GM12878 (cell line): ENCODE data around the gene MX1. TPM values are rescaled to one million over a fixed set of nuclear protein-coding genes. Genes with fewer than 3 reads are reported as not detected.

Experiments used
- ATAC-seq: fragments of 200-7000 bp; cut with Tn5 transposase; 3 replicates; pipeline ENCODE4 v1.9.1; 2020; ENCODE audit warnings: mild to moderate bottlenecking, moderate library complexity
- BruUV-seq: library from RNA; stranded (reverse); fragments of 400-500 nt; replicated peaks from 2 replicates; lab custom pipeline; 2021; lab: Mats Ljungman, UMichigan
- CTCF ChIA-PET: fragments of 300-600 bp; sonication (Branson Sonifier 250); formaldehyde crosslinking; extraction: SDS; loops from one replicate; lab custom pipeline; 2021; ENCODE audit warnings: inconsistent platforms; lab: Yijun Ruan, JAX
- POLR2A ChIA-PET: fragments of 350-600 bp; formaldehyde crosslinking; extraction: SDS; loops from one replicate; lab custom pipeline; 2021; ENCODE audit warnings: inconsistent platforms; lab: Charles Lee
- RAD21 ChIA-PET: fragments of 300-600 bp; sonication (Branson Sonifier 250); formaldehyde crosslinking; loops from one replicate; lab custom pipeline; 2023; ENCODE audit warnings: antibody characterized with exemption; ENCODE audit not compliant: unreplicated experiment; lab: Charles Lee
- SMC1A ChIA-PET: fragments of 300-600 bp; sonication (Branson Sonifier 250); formaldehyde crosslinking; loops from one replicate; lab custom pipeline; 2023; ENCODE audit not compliant: unreplicated experiment, uncharacterized antibody; lab: Charles Lee
- DNase-seq: peaks from one replicate; pipeline ENCODE4 v3.0.0-alpha.2; 2011; ENCODE audit warnings: low read depth, low spot score
- FAIRE-seq: peaks from 3 replicates; lab custom pipeline; 2011; peaks lifted over from hg19 to GRCh38; lab: Jason Lieb, UNC
- H2AFZ ChIP-seq: 2 replicates; pipeline ENCODE4 v1.6.0; 2011; ENCODE audit warnings: low read depth, low read length, control low read depth; ENCODE audit not compliant: control insufficient read depth
- H3K27ac ChIP-seq: 2 replicates; pipeline ENCODE4 v1.5.1; 2011; ENCODE audit warnings: control low read depth; ENCODE audit not compliant: control insufficient read depth, insufficient read depth
- H3K27me3 ChIP-seq, 2 experiments: replicated peaks in 1 of 2; 2 replicates each; pipeline versions ENCODE4 v1.6.0 to v1.6.1; 2011; ENCODE audit warnings: low read length in 1 of 2; ENCODE audit not compliant: control insufficient read depth in 2 of 2, insufficient read depth in 2 of 2
- H3K36me3 ChIP-seq, 2 experiments: 2 replicates each; pipeline ENCODE4 v1.5.1; 2011; ENCODE audit warnings: low read length in 1 of 2; ENCODE audit not compliant: control insufficient read depth in 2 of 2, insufficient read depth in 2 of 2
- H3K4me1 ChIP-seq: 2 replicates; pipeline ENCODE4 v1.6.1; 2011; ENCODE audit warnings: mild to moderate bottlenecking, low read length, moderate library complexity, mixed read lengths; ENCODE audit not compliant: control insufficient read depth, insufficient read depth
- H3K4me2 ChIP-seq: 2 replicates; pipeline ENCODE4 v1.6.0; 2011; ENCODE audit warnings: control low read depth; ENCODE audit not compliant: control insufficient read depth, insufficient read depth
- H3K4me3 ChIP-seq: fragments of 200-600 bp; sonication (generic); 2 replicates; pipeline ENCODE4 v1.5.1; 2016
- H3K79me2 ChIP-seq: 2 replicates; pipeline ENCODE4 v1.6.0; 2011; ENCODE audit warnings: low read length; ENCODE audit not compliant: control insufficient read depth, insufficient read depth
- H3K9ac ChIP-seq: 2 replicates; pipeline ENCODE4 v1.8.0; 2011; ENCODE audit warnings: low read length, control low read depth, mixed read lengths; ENCODE audit not compliant: control insufficient read depth, insufficient read depth
- H3K9me3 ChIP-seq: replicated peaks from 3 replicates; pipeline ENCODE4 v1.5.1; 2011; ENCODE audit warnings: mild to moderate bottlenecking, low read length; ENCODE audit not compliant: control insufficient read depth, insufficient read depth
- H4K20me1 ChIP-seq: 2 replicates; pipeline ENCODE4 v1.6.0; 2011; ENCODE audit not compliant: control insufficient read depth, insufficient read depth
- BCL11A ChIP-seq: IDR thresholded peaks from 2 replicates; pipeline ENCODE4 v1.6.1; 2011; ENCODE audit warnings: low read depth, low read length
- BRCA1 ChIP-seq: IDR thresholded peaks from 2 replicates; pipeline ENCODE4 v1.6.1; 2011; ENCODE audit warnings: low read depth, low read length, improper control_type of control experiment
- CBX3 ChIP-seq: fragments of 200-600 bp; sonication (generic); IDR thresholded peaks from 2 replicates; pipeline ENCODE4 v1.6.1; 2016; ENCODE audit warnings: low read depth, borderline replicate concordance
- CEBPB ChIP-seq, 2 experiments: fragments of 150-350 bp in 1 of 2; IDR thresholded peaks; 2 replicates each; pipeline ENCODE4 v1.6.1; 2012 to 2014; ENCODE audit warnings: low read depth in 2 of 2, low read length in 2 of 2, borderline replicate concordance in 1 of 2, inconsistent platforms in 1 of 2
- CREM ChIP-seq: IDR thresholded peaks from 2 replicates; pipeline ENCODE4 v1.6.1; 2014; ENCODE audit warnings: antibody characterized with exemption, low read depth
- HDAC2 ChIP-seq: fragments of 200-600 bp; sonication (generic); IDR thresholded peaks from 2 replicates; pipeline ENCODE4 v1.6.1; 2017
- HDGF ChIP-seq: fragments of 450-650 bp; IDR thresholded peaks from 2 replicates; pipeline ENCODE4 v1.6.1; 2016; ENCODE audit warnings: antibody characterized with exemption
- KLF5 ChIP-seq: fragments of 450-650 bp; IDR thresholded peaks from 2 replicates; pipeline ENCODE4 v1.6.1; 2014; ENCODE audit warnings: mild to moderate bottlenecking; ENCODE audit not compliant: partially characterized antibody
- MTA2 ChIP-seq: fragments of 450-650 bp; IDR thresholded peaks from 2 replicates; pipeline ENCODE4 v1.6.1; 2016; ENCODE audit warnings: low read depth, mild to moderate bottlenecking, moderate library complexity
- NFYA ChIP-seq: IDR thresholded peaks from 2 replicates; pipeline ENCODE4 v1.6.1; 2011; ENCODE audit warnings: low read depth, mild to moderate bottlenecking, low read length, improper control_type of control experiment, borderline replicate concordance
- SRF ChIP-seq, 2 experiments: IDR thresholded peaks; 2 replicates each; pipeline ENCODE4 v1.6.1; 2011; ENCODE audit warnings: low read depth in 2 of 2, low read length in 2 of 2, mild to moderate bottlenecking in 1 of 2, moderate library complexity in 1 of 2
- TAF1 ChIP-seq: IDR thresholded peaks from 2 replicates; pipeline ENCODE4 v1.6.1; 2011; ENCODE audit warnings: mild to moderate bottlenecking, low read depth, low read length, borderline replicate concordance
- TBL1XR1 ChIP-seq: IDR thresholded peaks from 2 replicates; pipeline ENCODE4 v1.6.1; 2012; ENCODE audit warnings: low read depth, low read length, improper control_type of control experiment
- YBX1 ChIP-seq: fragments of 450-650 bp; IDR thresholded peaks from 2 replicates; pipeline ENCODE4 v1.6.1; 2016; ENCODE audit warnings: antibody characterized with exemption
- ZNF217 ChIP-seq: fragments of 450-650 bp; IDR thresholded peaks from 2 replicates; pipeline ENCODE4 v1.6.1; 2017; ENCODE audit warnings: antibody characterized with exemption, mild to moderate bottlenecking
- WGBS: methylation state at CpG from one replicate; pipeline ENCODE4 v1.1.6; 2016; ENCODE audit warnings: low lambda C conversion rate; ENCODE audit not compliant: insufficient replicate concordance, insufficient coverage; ENCODE audit errors: missing lambda C conversion rate; 5-methylcytosine and 5-hydroxymethylcytosine counted together
- in situ Hi-C: fragments of 300-500 bp; cut with MboI; formaldehyde crosslinking; loops from 9 replicates; pipeline ENCODE4 v1.14.3; 2018; ENCODE audit warnings: mixed read lengths
- intact Hi-C: fragments of 100-400 bp; cut with micrococcal nuclease; formaldehyde crosslinking; loops from one replicate; pipeline ENCODE4 v1.14.2; 2022; ENCODE audit not compliant: unreplicated experiment
- polyA plus RNA-seq, 11 experiments: library from polyadenylated mRNA; depleted of rRNA in 4 of 11; unstranded in 6 of 11; stranded (reverse) in 5 of 11; fragments of >200 nt; fragmentation: Nextera tagmentation in 4 of 11; fragmentation: Illumina TruSeq in 1 of 11; extraction: Ambion mirVana in 4 of 11; extraction: Trizol in 1 of 11; gene quantifications; 1 replicate in 1 of 11; 2 replicates in 10 of 11; pipeline versions ENCODE4 v1.2.1 to v1.2.3, GENCODE V29; 2011 to 2016; ENCODE audit warnings: inconsistent platforms in 2 of 11, missing spikeins in 2 of 11, low read depth in 1 of 11
- total RNA-seq, 4 experiments: library from RNA; depleted of rRNA in 3 of 4; stranded (reverse); fragments of >200 nt in 3 of 4; fragmentation: Illumina TruSeq in 1 of 4; extraction: Trizol in 1 of 4; gene quantifications; 2 replicates each; pipeline versions ENCODE4 v1.2.1 to v1.2.3, GENCODE V29; 2013 to 2021
- TF ChIP-seq, protein P1 (sequence below): IDR thresholded peaks from 2 replicates; pipeline ENCODE4 v1.6.1; 2012; ENCODE audit warnings: improper control_type of control experiment, low read depth, low read length; ENCODE audit not compliant: insufficient replicate concordance

MX1 gene
- total and polyA plus RNA-seq, 10 of the 15 experiments (the other 5 are each of a cell fraction or from before 2014, with no cell fraction given) = 75.9 to 385 (median 302) TPM

DNA sequence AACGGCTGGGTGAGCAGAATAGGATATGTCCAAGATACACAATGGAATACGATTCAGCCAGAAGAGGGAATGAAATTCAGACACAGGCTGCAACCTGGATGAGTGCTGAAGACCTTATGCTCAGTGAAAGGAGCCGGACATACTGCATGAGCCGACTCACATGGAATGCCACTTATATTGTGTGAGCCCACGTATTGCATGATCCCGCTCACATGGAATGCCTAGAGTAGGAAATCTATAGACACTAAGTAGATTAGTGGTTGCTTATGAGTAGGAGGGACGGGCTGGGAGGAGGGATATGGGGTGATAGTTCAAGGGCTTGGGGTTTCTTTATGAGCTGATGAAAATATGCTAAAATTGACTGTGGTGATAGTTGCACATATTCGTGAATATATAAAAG is 55.2 kb downstream of the MX1 start:
- no TSS peak for BruUV-seq
- 73% methylated on average over 8 of the region's 8 CpGs for WGBS
- intact Hi-C loops = loop anchor here (5.0 kb wide), 1 partner anchor 121 kb away; no protein-coding TSS in a partner anchor

More for the DNA sequence above, 55.2 kb downstream of the MX1 start:
- SMC1A ChIA-PET = interaction anchor here (0.9 to 1.7 kb wide), 6 partner anchors 50 to 198 kb away, joined by 3 to 4 read pairs (median 3); no protein-coding TSS in a partner anchor
- FAIRE-seq = no peak
- DNase-seq = no peak
- POLR2A ChIA-PET = interaction anchor here (0.6 kb wide), 1 partner anchor 37 kb away, joined by 5 read pairs; no protein-coding TSS in a partner anchor
- CTCF ChIA-PET = interaction anchor here (2.5 to 2.9 kb wide), 2 partner anchors 112 to 198 kb away, joined by 8 to 16 read pairs; no protein-coding TSS in a partner anchor
- Histone ChIP-seq H3K27ac (no peak overlapping the region), H3K79me2 (no peaks in the 10 kb centered on the region), H3K27me3 (no peaks in the 10 kb centered on the region), H3K9ac (no peak overlapping the region), H3K9me3 (no peaks in the 10 kb centered on the region), H3K4me2 (no peak overlapping the region), H3K4me3 (no peak overlapping the region), H3K36me3 (no peaks in the 10 kb centered on the region), H2AFZ (no peak overlapping the region), H3K4me1 (0 out of 2 replicates have a peak, but pooled peaks cover 3% of the 10 kb centered on the region), H4K20me1 (no peaks in the 10 kb centered on the region)
- TF ChIP-seq NFYA (no peak), TAF1 (no peak), KLF5 (no peak), BCL11A (no peak), SRF (IDR thresholded peaks at IDR 0.05; ENCODE audit: low read depth in 2 of 2, low read length in 2 of 2) (no peak), HDGF (no peak), TBL1XR1 (no peak), YBX1 (no peak), ZNF217 (no peak), HDAC2 (no peak), MTA2 (no peak), CBX3 (no peak), BRCA1 (no peak), CEBPB (IDR thresholded peaks at IDR 0.05; ENCODE audit: borderline replicate concordance in 1 of 2, low read depth in 2 of 2, low read length in 2 of 2) (no peak), CREM (no peak)
- TF ChIP-seq, protein P1, sequence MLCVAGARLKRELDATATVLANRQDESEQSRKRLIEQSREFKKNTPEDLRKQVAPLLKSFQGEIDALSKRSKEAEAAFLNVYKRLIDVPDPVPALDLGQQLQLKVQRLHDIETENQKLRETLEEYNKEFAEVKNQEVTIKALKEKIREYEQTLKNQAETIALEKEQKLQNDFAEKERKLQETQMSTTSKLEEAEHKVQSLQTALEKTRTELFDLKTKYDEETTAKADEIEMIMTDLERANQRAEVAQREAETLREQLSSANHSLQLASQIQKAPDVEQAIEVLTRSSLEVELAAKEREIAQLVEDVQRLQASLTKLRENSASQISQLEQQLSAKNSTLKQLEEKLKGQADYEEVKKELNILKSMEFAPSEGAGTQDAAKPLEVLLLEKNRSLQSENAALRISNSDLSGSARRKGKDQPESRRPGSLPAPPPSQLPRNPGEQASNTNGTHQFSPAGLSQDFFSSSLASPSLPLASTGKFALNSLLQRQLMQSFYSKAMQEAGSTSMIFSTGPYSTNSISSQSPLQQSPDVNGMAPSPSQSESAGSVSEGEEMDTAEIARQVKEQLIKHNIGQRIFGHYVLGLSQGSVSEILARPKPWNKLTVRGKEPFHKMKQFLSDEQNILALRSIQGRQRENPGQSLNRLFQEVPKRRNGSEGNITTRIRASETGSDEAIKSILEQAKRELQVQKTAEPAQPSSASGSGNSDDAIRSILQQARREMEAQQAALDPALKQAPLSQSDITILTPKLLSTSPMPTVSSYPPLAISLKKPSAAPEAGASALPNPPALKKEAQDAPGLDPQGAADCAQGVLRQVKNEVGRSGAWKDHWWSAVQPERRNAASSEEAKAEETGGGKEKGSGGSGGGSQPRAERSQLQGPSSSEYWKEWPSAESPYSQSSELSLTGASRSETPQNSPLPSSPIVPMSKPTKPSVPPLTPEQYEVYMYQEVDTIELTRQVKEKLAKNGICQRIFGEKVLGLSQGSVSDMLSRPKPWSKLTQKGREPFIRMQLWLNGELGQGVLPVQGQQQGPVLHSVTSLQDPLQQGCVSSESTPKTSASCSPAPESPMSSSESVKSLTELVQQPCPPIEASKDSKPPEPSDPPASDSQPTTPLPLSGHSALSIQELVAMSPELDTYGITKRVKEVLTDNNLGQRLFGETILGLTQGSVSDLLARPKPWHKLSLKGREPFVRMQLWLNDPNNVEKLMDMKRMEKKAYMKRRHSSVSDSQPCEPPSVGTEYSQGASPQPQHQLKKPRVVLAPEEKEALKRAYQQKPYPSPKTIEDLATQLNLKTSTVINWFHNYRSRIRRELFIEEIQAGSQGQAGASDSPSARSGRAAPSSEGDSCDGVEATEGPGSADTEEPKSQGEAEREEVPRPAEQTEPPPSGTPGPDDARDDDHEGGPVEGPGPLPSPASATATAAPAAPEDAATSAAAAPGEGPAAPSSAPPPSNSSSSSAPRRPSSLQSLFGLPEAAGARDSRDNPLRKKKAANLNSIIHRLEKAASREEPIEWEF = no peak
- RAD21 ChIA-PET = interaction anchor here (0.9 to 2.4 kb wide), 2 partner anchors 131 to 198 kb away, joined by 4 to 8 read pairs; no protein-coding TSS in a partner anchor
- in situ Hi-C loops = no loop called here
- ATAC-seq = no peak
